HG03045 (cell line): ENCODE data around the gene TSPAN17.
"Not testable (repeated sequence)": the region's sequence is repeated elsewhere in the genome, so short reads cannot be mapped to it uniquely, and the experiment has no call there.

Experiments used
- ATAC-seq: cut with Tn5 transposase; IDR thresholded peaks from one replicate; pipeline ENCODE4 v1.9.1; 2021; ENCODE audit warnings: mild to moderate bottlenecking, moderate library complexity; ENCODE audit not compliant: unreplicated experiment

TSPAN17 gene

GRCh38 chr5:176676361-176676824 is 29.1 kb downstream of the TSPAN17 start:
- ATAC-seq = no peak

GRCh38 chr5:176677209-176677939 is 30.1 kb downstream of the TSPAN17 start:
- no peak for ATAC-seq

GRCh38 chr5:176678584-176678983 is 31.3 kb downstream of the TSPAN17 start:
- no peak for ATAC-seq

- no peak for ATAC-seq
Observed at GRCh38 chr5:176679365-176680225, 32.3 kb downstream of the TSPAN17 start.

GRCh38 chr5:176680226-176680563 is 32.9 kb downstream of the TSPAN17 start:
- no peak for ATAC-seq

GRCh38 chr5:176682016-176682531 is 34.8 kb downstream of the TSPAN17 start:
- no peak for ATAC-seq

GRCh38 chr5:176685010-176685409 is 37.7 kb downstream of the TSPAN17 start:
- no peak for ATAC-seq

- ATAC-seq = no peak
Observed at GRCh38 chr5:176687247-176687646, 40.0 kb downstream of the TSPAN17 start.

- ATAC-seq = no peak
Observed at GRCh38 chr5:176687881-176688280, 40.6 kb downstream of the TSPAN17 start.

- ATAC-seq = no peak
Observed at GRCh38 chr5:176690911-176691310, 43.6 kb downstream of the TSPAN17 start.

GRCh38 chr5:176691524-176691923 is 44.2 kb downstream of the TSPAN17 start:
- ATAC-seq = no peak

- ATAC-seq = no peak
Observed at GRCh38 chr5:176692326-176692725, 45.0 kb downstream of the TSPAN17 start.

GRCh38 chr5:176692839-176693476 is 45.7 kb downstream of the TSPAN17 start:
- no peak for ATAC-seq

- no peak for ATAC-seq
Observed at GRCh38 chr5:176693477-176693851, 46.2 kb downstream of the TSPAN17 start.

GRCh38 chr5:176694146-176694545 is 46.9 kb downstream of the TSPAN17 start:
- no peak for ATAC-seq

GRCh38 chr5:176694631-176695030 is 47.3 kb downstream of the TSPAN17 start:
- ATAC-seq = no peak

- ATAC-seq = no peak
Observed at GRCh38 chr5:176695073-176695472, 47.8 kb downstream of the TSPAN17 start.

GRCh38 chr5:176697267-176697933 is 50.1 kb downstream of the TSPAN17 start:
- ATAC-seq = no peak

GRCh38 chr5:176697934-176698538 is 50.8 kb downstream of the TSPAN17 start:
- ATAC-seq = no peak

- not testable (repeated sequence) for ATAC-seq
Observed at GRCh38 chr5:176699446-176699845, 52.2 kb downstream of the TSPAN17 start.
